GM12878 (cell line): Measurements from ENCODE around the gene ARHGAP6. TPM values are rescaled to one million over a fixed set of nuclear protein-coding genes. Genes with fewer than 3 reads are reported as not detected.

Source experiments
- ATAC-seq: fragments of 200-7000 bp; cut with Tn5 transposase; 3 replicates; pipeline ENCODE4 v1.9.1; 2020; ENCODE audit warnings: mild to moderate bottlenecking, moderate library complexity
- BruUV-seq: library from RNA; stranded (reverse); fragments of 400-500 nt; replicated peaks from 2 replicates; lab custom pipeline; 2021; lab: Mats Ljungman, UMichigan
- CTCF ChIA-PET: fragments of 300-600 bp; sonication (Branson Sonifier 250); formaldehyde crosslinking; extraction: SDS; loops from one replicate; lab custom pipeline; 2021; ENCODE audit warnings: inconsistent platforms; lab: Yijun Ruan, JAX
- POLR2A ChIA-PET: fragments of 350-600 bp; formaldehyde crosslinking; extraction: SDS; loops from one replicate; lab custom pipeline; 2021; ENCODE audit warnings: inconsistent platforms; lab: Charles Lee
- RAD21 ChIA-PET: fragments of 300-600 bp; sonication (Branson Sonifier 250); formaldehyde crosslinking; loops from one replicate; lab custom pipeline; 2023; ENCODE audit warnings: antibody characterized with exemption; ENCODE audit not compliant: unreplicated experiment; lab: Charles Lee
- SMC1A ChIA-PET: fragments of 300-600 bp; sonication (Branson Sonifier 250); formaldehyde crosslinking; loops from one replicate; lab custom pipeline; 2023; ENCODE audit not compliant: unreplicated experiment, uncharacterized antibody; lab: Charles Lee
- DNase-seq: peaks from one replicate; pipeline ENCODE4 v3.0.0-alpha.2; 2011; ENCODE audit warnings: low read depth, low spot score
- FAIRE-seq: peaks from 3 replicates; lab custom pipeline; 2011; peaks lifted over from hg19 to GRCh38; lab: Jason Lieb, UNC
- H2AFZ ChIP-seq: 2 replicates; pipeline ENCODE4 v1.6.0; 2011; ENCODE audit warnings: low read depth, low read length, control low read depth; ENCODE audit not compliant: control insufficient read depth
- H3K27ac ChIP-seq: 2 replicates; pipeline ENCODE4 v1.5.1; 2011; ENCODE audit warnings: control low read depth; ENCODE audit not compliant: control insufficient read depth, insufficient read depth
- H3K27me3 ChIP-seq, 2 experiments: replicated peaks in 1 of 2; 2 replicates each; pipeline versions ENCODE4 v1.6.0 to v1.6.1; 2011; ENCODE audit warnings: low read length in 1 of 2; ENCODE audit not compliant: control insufficient read depth in 2 of 2, insufficient read depth in 2 of 2
- H3K36me3 ChIP-seq, 2 experiments: 2 replicates each; pipeline ENCODE4 v1.5.1; 2011; ENCODE audit warnings: low read length in 1 of 2; ENCODE audit not compliant: control insufficient read depth in 2 of 2, insufficient read depth in 2 of 2
- H3K4me1 ChIP-seq: 2 replicates; pipeline ENCODE4 v1.6.1; 2011; ENCODE audit warnings: mild to moderate bottlenecking, low read length, moderate library complexity, mixed read lengths; ENCODE audit not compliant: control insufficient read depth, insufficient read depth
- H3K4me2 ChIP-seq: 2 replicates; pipeline ENCODE4 v1.6.0; 2011; ENCODE audit warnings: control low read depth; ENCODE audit not compliant: control insufficient read depth, insufficient read depth
- H3K4me3 ChIP-seq: fragments of 200-600 bp; sonication (generic); 2 replicates; pipeline ENCODE4 v1.5.1; 2016
- H3K79me2 ChIP-seq: 2 replicates; pipeline ENCODE4 v1.6.0; 2011; ENCODE audit warnings: low read length; ENCODE audit not compliant: control insufficient read depth, insufficient read depth
- H3K9ac ChIP-seq: 2 replicates; pipeline ENCODE4 v1.8.0; 2011; ENCODE audit warnings: low read length, control low read depth, mixed read lengths; ENCODE audit not compliant: control insufficient read depth, insufficient read depth
- H3K9me3 ChIP-seq: replicated peaks from 3 replicates; pipeline ENCODE4 v1.5.1; 2011; ENCODE audit warnings: mild to moderate bottlenecking, low read length; ENCODE audit not compliant: control insufficient read depth, insufficient read depth
- H4K20me1 ChIP-seq: 2 replicates; pipeline ENCODE4 v1.6.0; 2011; ENCODE audit not compliant: control insufficient read depth, insufficient read depth
- ASH2L ChIP-seq: fragments of 300-600, 200-600 bp; sonication (generic); IDR thresholded peaks from 2 replicates; pipeline ENCODE4 v1.6.1; 2017; ENCODE audit warnings: low read depth, mild to moderate bottlenecking, borderline replicate concordance
- CBX5 ChIP-seq: sonication (generic); IDR thresholded peaks from 2 replicates; pipeline ENCODE4 v1.6.1; 2016; ENCODE audit warnings: low read depth, moderate library complexity, mild to moderate bottlenecking, inconsistent platforms
- DPF2 ChIP-seq: fragments of 450-650 bp; IDR thresholded peaks from 2 replicates; pipeline ENCODE4 v1.6.1; 2017; ENCODE audit warnings: mild to moderate bottlenecking
- FOXM1 ChIP-seq: IDR thresholded peaks from 2 replicates; pipeline ENCODE4 v1.6.1; 2012; ENCODE audit warnings: low read depth, mild to moderate bottlenecking, inconsistent platforms, low read length, moderate library complexity
- RAD21 ChIP-seq: IDR thresholded peaks from 2 replicates; pipeline ENCODE4 v1.6.1; 2011; ENCODE audit warnings: mild to moderate bottlenecking, low read depth, low read length, moderate library complexity; ENCODE audit not compliant: insufficient read depth
- SUPT20H ChIP-seq: IDR thresholded peaks from 2 replicates; pipeline ENCODE4 v1.6.1; 2011; ENCODE audit warnings: low read depth, mild to moderate bottlenecking, low read length, moderate library complexity, borderline replicate concordance; ENCODE audit not compliant: control insufficient read depth
- WGBS: methylation state at CpG from one replicate; pipeline ENCODE4 v1.1.6; 2016; ENCODE audit warnings: low lambda C conversion rate; ENCODE audit not compliant: insufficient replicate concordance, insufficient coverage; ENCODE audit errors: missing lambda C conversion rate; 5-methylcytosine and 5-hydroxymethylcytosine counted together
- in situ Hi-C: fragments of 300-500 bp; cut with MboI; formaldehyde crosslinking; loops from 9 replicates; pipeline ENCODE4 v1.14.3; 2018; ENCODE audit warnings: mixed read lengths
- intact Hi-C: fragments of 100-400 bp; cut with micrococcal nuclease; formaldehyde crosslinking; loops from one replicate; pipeline ENCODE4 v1.14.2; 2022; ENCODE audit not compliant: unreplicated experiment
- polyA plus RNA-seq, 11 experiments: library from polyadenylated mRNA; depleted of rRNA in 4 of 11; unstranded in 6 of 11; stranded (reverse) in 5 of 11; fragments of >200 nt; fragmentation: Nextera tagmentation in 4 of 11; fragmentation: Illumina TruSeq in 1 of 11; extraction: Ambion mirVana in 4 of 11; extraction: Trizol in 1 of 11; gene quantifications; 1 replicate in 1 of 11; 2 replicates in 10 of 11; pipeline versions ENCODE4 v1.2.1 to v1.2.3, GENCODE V29; 2011 to 2016; ENCODE audit warnings: inconsistent platforms in 2 of 11, missing spikeins in 2 of 11, low read depth in 1 of 11
- total RNA-seq, 4 experiments: library from RNA; depleted of rRNA in 3 of 4; stranded (reverse); fragments of >200 nt in 3 of 4; fragmentation: Illumina TruSeq in 1 of 4; extraction: Trizol in 1 of 4; gene quantifications; 2 replicates each; pipeline versions ENCODE4 v1.2.1 to v1.2.3, GENCODE V29; 2013 to 2021
- TF ChIP-seq, protein P1 (sequence below): fragments of 450-650 bp; formaldehyde crosslinking; IDR thresholded peaks from 2 replicates; pipeline ENCODE4 v1.5.0; 2022; ENCODE audit warnings: mild to moderate bottlenecking, missing genetic modification characterization
- TF ChIP-seq, protein P2 (sequence below): fragments of 450-650 bp; IDR thresholded peaks from 2 replicates; pipeline ENCODE4 v1.6.1; 2017; ENCODE audit warnings: mild to moderate bottlenecking, low read depth, inconsistent platforms; ENCODE audit not compliant: poor library complexity, severe bottlenecking
- TF ChIP-seq, protein P3 (sequence below): IDR thresholded peaks from 2 replicates; pipeline ENCODE4 v1.6.1; 2011; ENCODE audit warnings: mild to moderate bottlenecking, low read depth, low read length, moderate library complexity; ENCODE audit not compliant: insufficient replicate concordance
- TF ChIP-seq, protein P4 (sequence below): fragments of 450-650 bp; IDR thresholded peaks from 2 replicates; pipeline ENCODE4 v1.6.1; 2016; ENCODE audit warnings: mild to moderate bottlenecking

The ARHGAP6 gene
- total and polyA plus RNA-seq, 10 of the 15 experiments (the other 5 are each of a cell fraction or from before 2014, with no cell fraction given) = 0.20 to 1.8 (median 0.76) TPM

DNA sequence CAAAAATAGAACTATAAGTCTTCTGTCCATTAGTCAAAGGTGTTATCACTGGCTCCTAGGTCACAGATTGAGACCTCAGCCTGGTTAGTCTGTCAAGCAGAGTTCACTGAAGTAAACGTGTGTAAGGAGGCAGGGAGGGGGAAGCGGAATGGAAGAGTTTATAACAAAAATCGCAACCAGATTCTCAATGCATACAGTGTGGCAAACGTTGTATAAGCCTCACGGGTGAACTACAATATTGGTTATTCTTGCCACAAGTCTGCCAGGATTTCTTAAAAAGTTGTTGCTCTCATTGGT, 257.7 kb downstream of the ARHGAP6 start (continued):
- TF ChIP-seq, protein P1, sequence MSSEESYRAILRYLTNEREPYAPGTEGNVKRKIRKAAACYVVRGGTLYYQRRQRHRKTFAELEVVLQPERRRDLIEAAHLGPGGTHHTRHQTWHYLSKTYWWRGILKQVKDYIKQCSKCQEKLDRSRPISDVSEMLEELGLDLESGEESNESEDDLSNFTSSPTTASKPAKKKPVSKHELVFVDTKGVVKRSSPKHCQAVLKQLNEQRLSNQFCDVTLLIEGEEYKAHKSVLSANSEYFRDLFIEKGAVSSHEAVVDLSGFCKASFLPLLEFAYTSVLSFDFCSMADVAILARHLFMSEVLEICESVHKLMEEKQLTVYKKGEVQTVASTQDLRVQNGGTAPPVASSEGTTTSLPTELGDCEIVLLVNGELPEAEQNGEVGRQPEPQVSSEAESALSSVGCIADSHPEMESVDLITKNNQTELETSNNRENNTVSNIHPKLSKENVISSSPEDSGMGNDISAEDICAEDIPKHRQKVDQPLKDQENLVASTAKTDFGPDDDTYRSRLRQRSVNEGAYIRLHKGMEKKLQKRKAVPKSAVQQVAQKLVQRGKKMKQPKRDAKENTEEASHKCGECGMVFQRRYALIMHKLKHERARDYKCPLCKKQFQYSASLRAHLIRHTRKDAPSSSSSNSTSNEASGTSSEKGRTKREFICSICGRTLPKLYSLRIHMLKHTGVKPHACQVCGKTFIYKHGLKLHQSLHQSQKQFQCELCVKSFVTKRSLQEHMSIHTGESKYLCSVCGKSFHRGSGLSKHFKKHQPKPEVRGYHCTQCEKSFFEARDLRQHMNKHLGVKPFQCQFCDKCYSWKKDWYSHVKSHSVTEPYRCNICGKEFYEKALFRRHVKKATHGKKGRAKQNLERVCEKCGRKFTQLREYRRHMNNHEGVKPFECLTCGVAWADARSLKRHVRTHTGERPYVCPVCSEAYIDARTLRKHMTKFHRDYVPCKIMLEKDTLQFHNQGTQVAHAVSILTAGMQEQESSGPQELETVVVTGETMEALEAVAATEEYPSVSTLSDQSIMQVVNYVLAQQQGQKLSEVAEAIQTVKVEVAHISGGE (CRISPR knock-in tag) = no peak
- no peak for TF ChIP-seq RAD21

DNA sequence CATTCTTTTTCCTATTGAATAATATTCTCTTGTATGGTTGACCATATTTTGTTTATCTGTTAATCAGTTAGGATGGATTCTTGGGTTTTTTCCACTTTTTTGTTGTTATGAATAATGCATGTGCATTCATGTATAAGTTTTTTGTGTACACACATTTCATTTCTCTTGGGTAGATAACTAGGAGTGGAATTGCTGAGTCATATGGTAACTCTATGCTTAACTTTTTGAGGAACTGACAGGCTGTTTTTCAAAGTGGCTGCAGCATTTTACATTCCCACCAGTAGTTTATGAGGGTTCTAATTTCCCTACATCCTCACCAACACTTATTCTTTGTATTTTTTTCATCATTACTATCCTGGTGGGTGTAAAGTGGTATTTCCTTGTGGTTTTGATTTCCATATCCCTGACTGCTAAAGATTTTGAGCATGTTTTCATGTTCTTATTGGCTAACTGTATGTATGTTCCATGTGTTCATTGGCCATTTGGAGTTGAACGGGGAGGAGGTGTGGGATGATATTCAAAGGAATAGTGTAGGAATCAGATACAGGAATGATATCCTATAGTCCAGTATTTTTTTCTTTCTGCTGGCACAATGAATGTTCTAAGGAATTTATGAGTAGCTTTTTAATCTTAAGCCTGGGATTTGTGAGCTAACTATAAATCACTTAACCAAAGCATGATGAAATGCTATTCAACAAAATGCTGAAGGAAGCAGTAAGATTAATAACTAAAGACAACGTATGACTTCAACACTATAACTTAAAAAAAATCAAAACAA, 258.2 kb downstream of the ARHGAP6 start:
- WGBS = 38% methylated on average over 2 of the region's 2 CpGs
- intact Hi-C loops = no loop called here
- Histone ChIP-seq H3K9me3 (no peaks in the 10 kb centered on the region), H2AFZ (no peak overlapping the region), H3K36me3 (no peaks in the 10 kb centered on the region), H4K20me1 (no peaks in the 10 kb centered on the region), H3K9ac (no peak overlapping the region), H3K4me3 (no peak overlapping the region), H3K4me2 (no peak overlapping the region), H3K79me2 (no peaks in the 10 kb centered on the region), H3K4me1 (no peaks in the 10 kb centered on the region), H3K27me3 (no peaks in the 10 kb centered on the region), H3K27ac (no peak overlapping the region)
- DNase-seq (no peak), FAIRE-seq (no peak), ATAC-seq (no peak)
- ChIA-PET POLR2A (no interaction called here), SMC1A (no interaction called here), CTCF (interaction anchor here (1.8 kb wide), 1 partner anchor 26 kb away, joined by 5 read pairs; no protein-coding TSS in a partner anchor), RAD21 (no interaction called here)
- no TSS peak for BruUV-seq
- in situ Hi-C loops = no loop called here
- TF ChIP-seq, protein P2, sequence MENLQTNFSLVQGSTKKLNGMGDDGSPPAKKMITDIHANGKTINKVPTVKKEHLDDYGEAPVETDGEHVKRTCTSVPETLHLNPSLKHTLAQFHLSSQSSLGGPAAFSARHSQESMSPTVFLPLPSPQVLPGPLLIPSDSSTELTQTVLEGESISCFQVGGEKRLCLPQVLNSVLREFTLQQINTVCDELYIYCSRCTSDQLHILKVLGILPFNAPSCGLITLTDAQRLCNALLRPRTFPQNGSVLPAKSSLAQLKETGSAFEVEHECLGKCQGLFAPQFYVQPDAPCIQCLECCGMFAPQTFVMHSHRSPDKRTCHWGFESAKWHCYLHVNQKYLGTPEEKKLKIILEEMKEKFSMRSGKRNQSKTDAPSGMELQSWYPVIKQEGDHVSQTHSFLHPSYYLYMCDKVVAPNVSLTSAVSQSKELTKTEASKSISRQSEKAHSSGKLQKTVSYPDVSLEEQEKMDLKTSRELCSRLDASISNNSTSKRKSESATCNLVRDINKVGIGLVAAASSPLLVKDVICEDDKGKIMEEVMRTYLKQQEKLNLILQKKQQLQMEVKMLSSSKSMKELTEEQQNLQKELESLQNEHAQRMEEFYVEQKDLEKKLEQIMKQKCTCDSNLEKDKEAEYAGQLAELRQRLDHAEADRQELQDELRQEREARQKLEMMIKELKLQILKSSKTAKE = no peak
- TF ChIP-seq ASH2L (no peak), FOXM1 (no peak), DPF2 (no peak), SUPT20H (no peak), CBX5 (no peak)
- TF ChIP-seq, protein P3, sequence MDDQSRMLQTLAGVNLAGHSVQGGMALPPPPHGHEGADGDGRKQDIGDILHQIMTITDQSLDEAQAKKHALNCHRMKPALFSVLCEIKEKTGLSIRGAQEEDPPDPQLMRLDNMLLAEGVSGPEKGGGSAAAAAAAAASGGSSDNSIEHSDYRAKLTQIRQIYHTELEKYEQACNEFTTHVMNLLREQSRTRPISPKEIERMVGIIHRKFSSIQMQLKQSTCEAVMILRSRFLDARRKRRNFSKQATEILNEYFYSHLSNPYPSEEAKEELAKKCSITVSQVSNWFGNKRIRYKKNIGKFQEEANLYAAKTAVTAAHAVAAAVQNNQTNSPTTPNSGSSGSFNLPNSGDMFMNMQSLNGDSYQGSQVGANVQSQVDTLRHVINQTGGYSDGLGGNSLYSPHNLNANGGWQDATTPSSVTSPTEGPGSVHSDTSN = no peak
- TF ChIP-seq, protein P4, sequence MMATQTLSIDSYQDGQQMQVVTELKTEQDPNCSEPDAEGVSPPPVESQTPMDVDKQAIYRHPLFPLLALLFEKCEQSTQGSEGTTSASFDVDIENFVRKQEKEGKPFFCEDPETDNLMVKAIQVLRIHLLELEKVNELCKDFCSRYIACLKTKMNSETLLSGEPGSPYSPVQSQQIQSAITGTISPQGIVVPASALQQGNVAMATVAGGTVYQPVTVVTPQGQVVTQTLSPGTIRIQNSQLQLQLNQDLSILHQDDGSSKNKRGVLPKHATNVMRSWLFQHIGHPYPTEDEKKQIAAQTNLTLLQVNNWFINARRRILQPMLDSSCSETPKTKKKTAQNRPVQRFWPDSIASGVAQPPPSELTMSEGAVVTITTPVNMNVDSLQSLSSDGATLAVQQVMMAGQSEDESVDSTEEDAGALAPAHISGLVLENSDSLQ = no peak
